GM12865 (cell line): ENCODE data around the gene FZD10.

Source experiments
- DNase-seq: peaks from one replicate; pipeline ENCODE4 v3.0.0; 2010; ENCODE audit warnings: low read depth
- H3K4me3 ChIP-seq: 2 replicates; pipeline ENCODE4 v1.5.1; 2011; ENCODE audit warnings: mild to moderate bottlenecking, low read depth, low read length, control low read depth
- TF ChIP-seq, protein P1 (sequence below): IDR thresholded peaks from 2 replicates; pipeline ENCODE4 v1.5.1; 2011; ENCODE audit warnings: low read length, control low read depth, low read depth, inconsistent platforms; ENCODE audit not compliant: insufficient read depth; ENCODE audit errors: missing control alignments

The FZD10 gene

DNA sequence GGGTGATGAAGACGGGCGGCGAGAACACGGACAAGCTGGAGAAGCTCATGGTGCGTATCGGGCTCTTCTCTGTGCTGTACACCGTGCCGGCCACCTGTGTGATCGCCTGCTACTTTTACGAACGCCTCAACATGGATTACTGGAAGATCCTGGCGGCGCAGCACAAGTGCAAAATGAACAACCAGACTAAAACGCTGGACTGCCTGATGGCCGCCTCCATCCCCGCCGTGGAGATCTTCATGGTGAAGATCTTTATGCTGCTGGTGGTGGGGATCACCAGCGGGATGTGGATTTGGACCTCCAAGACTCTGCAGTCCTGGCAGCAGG lies 1.9 kb downstream of the FZD10 start:
- TF ChIP-seq, protein P1, sequence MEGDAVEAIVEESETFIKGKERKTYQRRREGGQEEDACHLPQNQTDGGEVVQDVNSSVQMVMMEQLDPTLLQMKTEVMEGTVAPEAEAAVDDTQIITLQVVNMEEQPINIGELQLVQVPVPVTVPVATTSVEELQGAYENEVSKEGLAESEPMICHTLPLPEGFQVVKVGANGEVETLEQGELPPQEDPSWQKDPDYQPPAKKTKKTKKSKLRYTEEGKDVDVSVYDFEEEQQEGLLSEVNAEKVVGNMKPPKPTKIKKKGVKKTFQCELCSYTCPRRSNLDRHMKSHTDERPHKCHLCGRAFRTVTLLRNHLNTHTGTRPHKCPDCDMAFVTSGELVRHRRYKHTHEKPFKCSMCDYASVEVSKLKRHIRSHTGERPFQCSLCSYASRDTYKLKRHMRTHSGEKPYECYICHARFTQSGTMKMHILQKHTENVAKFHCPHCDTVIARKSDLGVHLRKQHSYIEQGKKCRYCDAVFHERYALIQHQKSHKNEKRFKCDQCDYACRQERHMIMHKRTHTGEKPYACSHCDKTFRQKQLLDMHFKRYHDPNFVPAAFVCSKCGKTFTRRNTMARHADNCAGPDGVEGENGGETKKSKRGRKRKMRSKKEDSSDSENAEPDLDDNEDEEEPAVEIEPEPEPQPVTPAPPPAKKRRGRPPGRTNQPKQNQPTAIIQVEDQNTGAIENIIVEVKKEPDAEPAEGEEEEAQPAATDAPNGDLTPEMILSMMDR: no peak
- H3K4me3 ChIP-seq: no peak overlapping the region

DNA sequence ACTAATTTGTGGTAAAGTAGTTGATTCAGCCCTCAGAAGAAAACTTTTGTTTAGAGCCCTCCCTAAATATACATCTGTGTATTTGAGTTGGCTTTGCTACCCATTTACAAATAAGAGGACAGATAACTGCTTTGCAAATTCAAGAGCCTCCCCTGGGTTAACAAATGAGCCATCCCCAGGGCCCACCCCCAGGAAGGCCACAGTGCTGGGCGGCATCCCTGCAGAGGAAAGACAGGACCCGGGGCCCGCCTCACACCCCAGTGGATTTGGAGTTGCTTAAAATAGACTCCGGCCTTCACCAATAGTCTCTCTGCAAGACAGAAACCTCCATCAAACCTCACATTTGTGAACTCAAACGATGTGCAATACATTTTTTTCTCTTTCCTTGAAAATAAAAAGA lies 2.7 kb downstream of the FZD10 start:
- TF ChIP-seq, protein P1: no peak
- no peak for DNase-seq
- no peak overlapping the region for H3K4me3 ChIP-seq

More for the DNA sequence above, 1.9 kb downstream of the FZD10 start:
- no peak for DNase-seq

DNA sequence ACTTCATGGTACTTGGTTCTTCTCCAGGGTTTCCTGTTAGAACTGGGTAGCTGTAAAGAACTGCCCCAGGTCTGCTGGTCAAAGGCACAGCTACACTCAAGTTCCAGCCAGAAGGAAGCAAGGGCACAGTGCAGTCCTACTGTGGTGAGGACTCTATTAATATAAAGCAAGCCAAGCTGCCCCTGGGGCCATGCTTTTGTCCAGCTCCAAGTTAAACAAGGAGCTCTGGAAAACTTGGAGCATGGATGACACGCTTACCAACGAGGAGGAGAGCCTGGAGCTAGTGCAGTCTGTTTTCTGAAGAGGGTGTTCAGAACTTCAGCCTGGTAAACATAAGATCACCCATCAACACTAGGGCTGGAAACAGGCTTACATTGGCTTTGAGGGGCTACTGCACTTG lies 4.0 kb downstream of the FZD10 start:
- H3K4me3 ChIP-seq: no peak overlapping the region
- no peak for DNase-seq
- TF ChIP-seq, protein P1: no peak

DNA sequence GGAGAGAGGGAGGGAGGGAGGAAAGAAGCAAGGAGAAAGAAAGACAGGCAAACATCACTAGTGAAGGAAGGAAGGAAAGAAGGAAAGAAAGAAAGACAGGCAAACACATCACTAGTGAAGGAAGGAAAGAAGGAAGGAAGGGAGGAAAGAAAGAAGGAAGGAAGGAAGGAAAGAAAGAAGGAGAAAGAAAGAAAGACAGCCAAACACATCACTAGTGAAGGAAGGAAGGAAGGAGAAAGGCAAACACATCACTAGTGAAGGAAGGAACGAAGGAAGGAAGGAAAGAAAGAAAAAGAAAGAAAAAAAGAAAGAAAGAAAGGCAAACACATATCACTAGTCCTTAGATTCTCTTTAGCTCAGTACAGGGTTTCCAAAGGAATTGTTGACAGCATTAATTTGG lies 5.3 kb downstream of the FZD10 start:
- DNase-seq: no peak
- TF ChIP-seq, protein P1: no peak
- no peak overlapping the region for H3K4me3 ChIP-seq

DNA sequence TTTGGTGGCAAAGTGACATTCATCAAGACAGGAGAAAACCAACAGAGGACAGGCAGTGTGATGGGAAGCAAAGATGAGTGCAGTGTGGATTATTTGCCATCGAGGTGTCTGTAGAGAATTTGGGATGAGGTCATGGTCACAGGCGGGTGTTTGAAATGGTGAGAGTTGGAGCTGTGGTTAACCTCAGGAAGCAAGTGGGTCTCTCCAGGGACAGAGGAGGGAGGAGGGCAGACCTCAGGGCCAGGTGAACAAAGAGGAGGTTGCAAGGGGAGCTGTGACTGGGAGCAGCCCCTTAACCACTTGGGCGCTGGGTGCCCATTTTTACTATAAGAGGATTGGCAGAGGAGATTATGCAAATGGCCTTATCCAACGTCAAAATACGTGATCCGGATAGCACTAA lies 7.0 kb downstream of the FZD10 start:
- TF ChIP-seq, protein P1: no peak
- no peak overlapping the region for H3K4me3 ChIP-seq
- no peak for DNase-seq

DNA sequence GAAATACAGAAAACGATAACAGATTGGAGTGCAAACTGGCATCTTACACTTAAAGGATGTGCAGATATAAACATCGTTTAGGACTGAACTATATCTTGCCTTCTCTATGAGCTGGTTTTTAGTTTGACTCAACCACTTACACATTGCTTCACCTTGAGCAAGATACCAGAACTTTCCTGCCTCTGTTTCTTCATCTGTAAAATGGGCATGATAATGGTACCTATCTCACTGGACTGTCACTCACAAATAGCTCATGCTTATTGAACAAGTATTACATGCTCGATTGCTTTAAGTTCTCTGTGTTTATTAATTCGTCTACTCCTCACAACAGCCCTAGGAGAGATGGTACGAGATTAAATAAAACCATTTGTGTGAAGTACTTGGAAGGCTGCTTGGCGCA lies 7.7 kb downstream of the FZD10 start:
- TF ChIP-seq, protein P1: no peak
- DNase-seq: no peak
- no peak overlapping the region for H3K4me3 ChIP-seq

DNA sequence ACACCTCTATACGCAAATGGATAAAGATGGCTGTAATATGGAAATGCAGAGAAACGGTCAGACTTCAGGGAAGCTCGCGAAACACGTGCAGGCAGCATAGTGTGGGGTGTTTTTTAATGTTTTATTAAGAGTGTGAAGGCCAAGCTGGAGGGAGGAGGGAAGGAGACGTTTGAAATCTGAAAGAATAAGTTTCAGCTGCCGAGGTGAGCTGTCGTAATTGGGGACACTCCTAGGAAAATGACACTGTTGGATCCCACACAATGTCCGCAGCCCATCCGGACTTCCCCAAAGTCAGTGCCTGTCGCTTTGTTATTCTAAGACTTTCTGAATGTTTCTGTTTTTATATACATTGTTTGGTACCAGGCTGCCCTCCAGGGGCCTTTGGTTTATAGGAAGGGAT lies 8.3 kb downstream of the FZD10 start:
- TF ChIP-seq, protein P1: no peak
- no peak for DNase-seq
- H3K4me3 ChIP-seq: no peak overlapping the region
